GM15510 (cell line): Measurements from ENCODE around the gene ALDH1B1.

ENCODE experiments used
- POLR2A ChIP-seq: IDR thresholded peaks from 3 replicates; pipeline ENCODE4 v1.6.1; 2011; ENCODE audit warnings: borderline replicate concordance; ENCODE audit not compliant: insufficient read length; ENCODE audit errors: extremely low read depth

The ALDH1B1 gene

DNA sequence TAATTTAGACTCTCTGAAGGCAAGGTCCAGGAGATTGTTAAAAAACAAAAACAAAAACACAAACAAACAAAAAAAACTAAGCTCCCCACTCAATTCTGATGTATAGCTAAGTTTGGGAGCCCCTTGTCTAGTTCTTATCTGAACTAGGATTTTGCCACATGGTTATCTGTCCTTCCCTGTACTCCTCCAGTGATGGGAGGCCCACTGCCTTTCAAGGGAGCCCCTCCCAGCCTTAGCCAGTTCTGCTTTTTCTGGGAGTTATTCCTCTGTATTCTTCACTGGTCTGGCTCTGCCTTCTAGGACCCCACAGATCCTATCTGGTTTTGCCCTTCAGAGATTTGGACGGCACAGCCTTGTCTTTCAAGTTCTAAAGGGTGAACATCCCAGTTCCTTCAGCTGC, 2.1 kb upstream of the ALDH1B1 start:
- TF ChIP-seq POLR2A = no peak

DNA sequence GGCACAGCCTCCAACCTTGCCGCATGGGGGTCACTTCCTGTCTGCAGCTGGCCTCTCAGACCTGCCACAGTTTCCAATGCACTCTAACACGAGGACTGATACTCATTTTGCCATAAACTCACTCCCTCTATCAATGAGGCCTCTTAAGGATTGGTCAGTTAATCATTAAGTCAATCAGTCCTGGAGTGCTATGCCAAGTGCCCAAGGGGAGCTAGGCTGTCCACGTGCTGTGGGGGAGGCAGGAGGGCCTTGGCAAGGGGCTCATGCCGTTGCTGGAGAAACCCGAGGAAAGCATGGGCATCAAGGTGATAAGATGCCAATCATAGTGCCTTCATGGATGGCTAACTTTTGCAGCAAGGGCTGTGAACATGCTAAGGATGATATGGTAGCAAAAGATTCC, 1.7 kb upstream of the ALDH1B1 start:
- TF ChIP-seq POLR2A = no peak

DNA sequence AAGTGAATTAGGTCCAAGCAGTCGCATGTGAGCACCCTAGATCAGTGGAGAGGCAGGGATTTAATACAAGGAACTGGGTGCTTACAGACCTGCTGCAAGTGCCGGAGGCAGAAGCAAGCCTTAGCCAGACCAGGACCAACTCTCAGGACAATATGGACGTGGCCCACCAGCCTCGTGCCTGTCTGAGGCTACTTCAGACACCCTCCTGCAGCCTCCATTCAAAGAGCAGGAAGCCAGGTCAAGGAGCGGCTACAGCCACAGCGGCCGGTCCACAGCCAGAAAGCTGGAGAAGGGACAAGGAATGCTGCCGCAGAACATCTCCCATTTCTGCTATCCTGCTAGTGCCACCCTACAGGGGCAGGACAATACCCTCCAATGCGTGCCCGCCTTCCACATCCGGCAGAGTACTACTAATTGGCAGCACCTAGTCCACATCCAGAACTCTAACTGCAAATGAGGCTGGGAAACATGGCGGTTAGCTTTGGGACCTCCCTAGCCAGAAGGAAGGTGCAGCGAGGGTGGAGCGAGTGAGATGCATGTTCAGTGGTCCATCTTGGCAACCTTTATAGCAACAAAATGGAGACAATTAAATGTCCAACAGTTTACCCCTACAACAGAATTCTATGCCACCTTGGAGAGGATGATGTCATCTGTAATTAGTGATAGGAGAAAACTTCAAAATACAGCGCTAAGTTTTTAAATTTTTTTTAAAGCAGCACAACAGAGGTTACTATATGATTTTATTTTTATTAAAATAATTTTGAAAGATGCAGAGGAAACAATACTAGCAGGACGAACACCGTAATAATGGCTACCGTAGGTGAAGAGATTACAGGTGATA, 1.0 kb upstream of the ALDH1B1 start:
- TF ChIP-seq POLR2A = no peak

DNA sequence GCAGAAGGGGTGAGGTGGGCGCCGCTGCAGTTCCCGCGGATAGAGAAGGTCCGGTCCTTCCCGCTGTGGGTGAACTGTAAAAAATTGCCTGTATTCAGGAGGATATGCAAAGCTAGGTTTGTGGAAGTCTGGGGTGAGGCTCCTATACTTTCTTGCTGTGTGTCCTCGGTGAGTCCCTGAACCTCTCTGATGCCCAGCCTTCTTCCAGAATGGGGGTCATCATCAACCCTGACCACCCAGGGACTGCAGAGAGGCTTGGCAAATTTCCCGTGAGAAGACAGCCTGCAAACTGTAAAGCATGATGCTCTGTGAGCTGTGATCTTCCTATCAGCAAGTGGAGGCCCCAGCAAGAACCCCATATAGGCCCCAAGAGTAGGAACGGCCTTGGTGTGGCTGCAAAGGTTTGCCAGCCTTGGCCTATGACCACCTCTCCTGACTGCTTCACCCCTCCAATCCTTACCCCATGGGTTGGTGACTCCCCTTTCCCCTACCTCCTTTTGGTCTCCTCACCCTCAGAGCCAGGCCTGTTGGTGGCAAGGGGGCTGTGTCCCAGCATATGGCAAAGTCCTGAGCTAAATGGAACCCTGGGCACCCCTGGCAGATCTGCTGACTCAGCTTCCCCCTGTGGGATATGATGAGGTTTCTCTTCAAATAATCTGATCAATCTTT, 760 bp downstream of the ALDH1B1 start:
- TF ChIP-seq POLR2A = no peak

DNA sequence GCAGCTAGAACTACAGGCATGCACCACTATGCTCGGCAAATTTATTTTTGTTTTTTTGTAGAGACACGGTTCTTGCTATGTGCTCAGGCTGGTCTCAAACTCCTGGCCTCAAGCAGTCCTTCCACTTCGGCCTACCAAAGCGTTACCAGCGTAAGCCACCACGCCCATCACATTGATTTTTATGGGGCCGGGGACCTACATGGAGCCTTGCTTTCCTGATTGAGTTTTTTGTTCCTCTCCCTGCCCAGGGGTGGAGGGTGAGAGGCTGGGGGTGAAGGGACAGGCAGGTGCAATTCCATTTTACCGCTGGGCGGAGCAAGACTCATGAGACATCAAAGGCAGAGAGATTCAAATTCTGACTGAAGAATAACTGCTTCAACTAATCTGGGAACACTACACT, 1.9 kb downstream of the ALDH1B1 start:
- TF ChIP-seq POLR2A = no peak

DNA sequence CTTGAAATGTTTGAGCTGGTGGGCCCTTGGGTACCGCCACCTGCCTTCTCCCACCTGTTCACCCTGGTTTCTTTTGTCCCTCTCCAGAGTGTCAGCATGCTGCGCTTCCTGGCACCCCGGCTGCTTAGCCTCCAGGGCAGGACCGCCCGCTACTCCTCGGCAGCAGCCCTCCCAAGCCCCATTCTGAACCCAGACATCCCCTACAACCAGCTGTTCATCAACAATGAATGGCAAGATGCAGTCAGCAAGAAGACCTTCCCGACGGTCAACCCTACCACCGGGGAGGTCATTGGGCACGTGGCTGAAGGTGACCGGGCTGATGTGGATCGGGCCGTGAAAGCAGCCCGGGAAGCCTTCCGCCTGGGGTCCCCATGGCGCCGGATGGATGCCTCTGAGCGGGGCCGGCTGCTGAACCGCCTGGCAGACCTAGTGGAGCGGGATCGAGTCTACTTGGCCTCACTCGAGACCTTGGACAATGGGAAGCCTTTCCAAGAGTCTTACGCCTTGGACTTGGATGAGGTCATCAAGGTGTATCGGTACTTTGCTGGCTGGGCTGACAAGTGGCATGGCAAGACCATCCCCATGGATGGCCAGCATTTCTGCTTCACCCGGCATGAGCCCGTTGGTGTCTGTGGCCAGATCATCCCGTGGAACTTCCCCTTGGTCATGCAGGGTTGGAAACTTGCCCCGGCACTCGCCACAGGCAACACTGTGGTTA, 3.3 kb downstream of the ALDH1B1 start:
- TF ChIP-seq POLR2A = no peak

DNA sequence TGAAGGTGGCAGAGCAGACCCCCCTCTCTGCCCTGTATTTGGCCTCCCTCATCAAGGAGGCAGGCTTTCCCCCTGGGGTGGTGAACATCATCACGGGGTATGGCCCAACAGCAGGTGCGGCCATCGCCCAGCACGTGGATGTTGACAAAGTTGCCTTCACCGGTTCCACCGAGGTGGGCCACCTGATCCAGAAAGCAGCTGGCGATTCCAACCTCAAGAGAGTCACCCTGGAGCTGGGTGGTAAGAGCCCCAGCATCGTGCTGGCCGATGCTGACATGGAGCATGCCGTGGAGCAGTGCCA, 3.8 kb downstream of the ALDH1B1 start:
- no peak for TF ChIP-seq POLR2A

DNA sequence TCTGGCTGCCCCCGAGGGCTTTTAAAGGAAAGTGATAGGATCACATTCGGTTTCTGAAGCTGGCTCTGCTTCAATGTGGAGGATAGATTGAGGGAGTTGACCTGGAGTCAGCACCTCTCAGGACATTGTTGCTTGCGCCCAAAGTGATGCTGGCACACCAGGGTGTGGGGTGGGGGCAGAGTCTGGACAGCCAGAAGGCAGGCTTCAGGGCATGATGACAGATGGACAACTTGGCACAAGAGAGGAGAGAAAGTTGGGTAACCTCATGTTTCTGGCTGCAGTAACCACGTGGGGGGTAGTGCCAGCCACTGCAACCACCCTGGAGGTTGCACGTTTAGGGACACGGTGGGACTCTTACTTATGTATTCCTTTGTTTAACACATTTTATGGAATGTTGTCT, 9.5 kb downstream of the ALDH1B1 start:
- no peak for TF ChIP-seq POLR2A

DNA sequence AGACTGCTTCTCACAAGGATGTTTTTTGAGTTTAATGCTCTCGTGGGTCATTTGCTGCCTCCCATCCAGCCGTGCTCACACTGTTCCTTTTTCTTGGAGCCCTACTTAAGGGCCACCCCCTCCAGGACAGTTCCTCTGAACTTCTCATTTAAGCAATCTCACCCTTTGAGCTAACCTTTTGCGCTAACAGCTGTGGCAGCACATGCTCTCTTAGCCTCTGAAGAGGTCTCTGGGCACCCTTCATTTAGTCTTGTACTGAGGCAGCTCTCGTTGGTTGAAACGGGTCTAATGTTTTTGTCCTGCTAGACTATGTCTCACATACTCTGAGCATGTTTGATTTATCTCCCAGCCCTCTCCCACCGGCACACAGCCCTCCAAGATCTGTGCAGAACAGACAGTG, 11.8 kb downstream of the ALDH1B1 start:
- TF ChIP-seq POLR2A = no peak

DNA sequence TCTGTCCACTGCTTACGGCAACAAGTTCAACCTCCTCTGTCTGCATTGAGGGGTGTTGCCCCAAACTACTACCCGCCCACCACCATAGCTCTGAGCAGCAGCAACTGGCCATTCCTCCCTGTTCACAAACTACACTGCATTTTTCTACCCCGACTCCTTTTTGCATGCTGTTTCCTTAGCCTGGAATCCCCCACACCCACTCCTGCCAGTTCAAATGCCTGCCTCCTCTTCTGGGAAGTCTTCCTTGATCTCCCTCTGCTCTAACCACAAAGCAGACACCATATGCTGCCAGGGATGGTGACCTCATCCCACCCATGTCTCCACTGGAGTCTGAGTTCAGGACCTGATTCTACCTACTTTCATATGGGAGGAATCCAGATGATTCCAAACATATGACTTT, 13.3 kb downstream of the ALDH1B1 start:
- TF ChIP-seq POLR2A = no peak

DNA sequence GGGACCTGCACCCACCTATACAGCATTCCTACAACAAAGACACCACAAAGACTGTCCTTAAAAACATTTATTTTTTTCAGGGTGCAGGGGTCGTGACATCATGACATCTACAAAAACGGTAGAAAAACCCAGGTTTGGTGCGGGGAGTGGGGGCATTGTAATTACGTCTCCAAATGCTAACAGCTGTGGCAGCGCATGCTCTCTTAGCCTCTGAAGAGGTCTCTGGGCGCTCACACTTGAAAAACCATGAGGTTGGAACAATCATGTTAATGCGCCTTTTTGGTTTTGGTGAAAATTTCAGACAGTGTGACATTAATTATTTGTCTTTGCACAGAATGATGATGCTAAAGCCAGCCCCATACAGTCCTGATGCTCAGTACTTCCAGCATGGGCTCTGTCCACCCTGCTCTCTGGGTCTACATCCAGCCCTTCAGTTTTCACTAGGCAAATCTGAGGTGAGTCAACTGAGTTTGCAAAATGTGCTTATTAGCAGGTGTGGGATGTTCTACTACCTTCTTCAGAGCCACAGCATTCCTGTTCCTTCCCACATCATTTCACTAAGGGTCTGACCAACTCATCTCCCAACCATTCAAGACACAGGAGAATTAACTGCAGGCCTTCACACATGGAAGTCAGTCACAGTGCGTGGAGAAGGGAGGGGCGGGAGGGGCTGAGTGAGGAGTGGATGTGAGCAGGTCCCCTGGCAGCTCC, 14.1 kb downstream of the ALDH1B1 start:
- no peak for TF ChIP-seq POLR2A

DNA sequence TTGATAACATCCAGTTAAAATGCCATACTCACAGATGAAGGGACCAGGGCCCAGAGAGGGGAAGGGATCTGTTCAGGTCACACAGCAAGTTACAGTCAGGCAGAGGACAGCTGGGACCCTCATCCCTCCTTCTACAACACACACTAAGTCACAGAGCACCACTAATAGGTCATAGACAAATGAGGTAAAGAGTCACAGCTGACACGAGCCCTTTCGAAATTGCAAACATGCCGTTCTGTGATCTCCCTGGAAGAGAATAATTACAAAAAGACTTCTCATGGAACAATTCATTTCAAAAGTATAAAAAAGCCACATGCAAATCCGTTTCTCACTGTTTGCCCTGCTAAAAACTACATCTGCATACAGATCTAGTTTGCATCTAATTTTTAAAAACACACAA, 16.2 kb downstream of the ALDH1B1 start:
- no peak for TF ChIP-seq POLR2A

DNA sequence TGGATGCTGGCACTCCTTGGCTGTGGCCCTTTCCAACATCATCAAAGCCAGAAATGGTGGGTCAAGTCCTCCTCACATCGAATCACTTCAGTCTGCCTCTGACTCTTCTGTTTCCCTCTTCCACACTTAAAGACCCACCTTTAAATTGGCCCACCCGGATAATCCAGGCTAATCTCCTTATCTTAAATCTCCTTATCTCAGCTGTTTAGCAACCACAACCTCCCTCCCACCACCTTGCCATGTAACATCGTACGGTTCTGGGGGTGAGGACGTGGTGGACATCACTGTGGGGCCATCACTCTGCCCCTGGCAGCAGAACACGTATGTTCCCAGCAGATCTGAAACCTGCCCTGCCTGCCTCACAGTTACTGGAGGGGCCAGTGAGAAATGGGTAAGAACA, 20.2 kb downstream of the ALDH1B1 start:
- TF ChIP-seq POLR2A = no peak

DNA sequence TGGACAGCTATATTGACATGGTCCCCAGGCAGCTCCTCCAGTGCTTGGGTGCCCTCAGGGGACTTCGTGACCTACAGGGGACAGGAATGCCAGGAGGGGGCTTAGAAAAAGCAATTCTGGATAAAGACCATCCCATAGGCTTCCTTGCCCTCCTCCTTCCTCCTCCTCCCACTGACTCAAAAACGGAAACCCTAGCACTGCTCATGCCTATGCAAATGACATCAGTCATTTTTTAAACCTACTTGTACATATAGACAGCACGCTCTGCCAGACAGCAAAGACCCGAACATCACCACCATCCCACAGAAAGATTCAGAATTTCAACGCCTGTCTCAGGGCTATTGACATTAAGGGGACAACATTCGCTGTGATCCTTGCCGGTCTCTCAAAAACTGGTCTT, 20.8 kb downstream of the ALDH1B1 start:
- TF ChIP-seq POLR2A = no peak
